HG03469 (cell line): ENCODE results near the gene RNF11.
A peak's percentile ranks its signal among the peaks of the same experiment; 100 is the strongest.
"Not testable (repeated sequence)": the region's sequence is repeated elsewhere in the genome, so short reads cannot be mapped to it uniquely, and the experiment has no call there.

ENCODE experiments used
- ATAC-seq: cut with Tn5 transposase; IDR thresholded peaks from one replicate; pipeline ENCODE4 v1.9.1; 2021; ENCODE audit warnings: mild to moderate bottlenecking, moderate library complexity, moderate number of reproducible peaks; ENCODE audit not compliant: unreplicated experiment

The RNF11 gene

DNA sequence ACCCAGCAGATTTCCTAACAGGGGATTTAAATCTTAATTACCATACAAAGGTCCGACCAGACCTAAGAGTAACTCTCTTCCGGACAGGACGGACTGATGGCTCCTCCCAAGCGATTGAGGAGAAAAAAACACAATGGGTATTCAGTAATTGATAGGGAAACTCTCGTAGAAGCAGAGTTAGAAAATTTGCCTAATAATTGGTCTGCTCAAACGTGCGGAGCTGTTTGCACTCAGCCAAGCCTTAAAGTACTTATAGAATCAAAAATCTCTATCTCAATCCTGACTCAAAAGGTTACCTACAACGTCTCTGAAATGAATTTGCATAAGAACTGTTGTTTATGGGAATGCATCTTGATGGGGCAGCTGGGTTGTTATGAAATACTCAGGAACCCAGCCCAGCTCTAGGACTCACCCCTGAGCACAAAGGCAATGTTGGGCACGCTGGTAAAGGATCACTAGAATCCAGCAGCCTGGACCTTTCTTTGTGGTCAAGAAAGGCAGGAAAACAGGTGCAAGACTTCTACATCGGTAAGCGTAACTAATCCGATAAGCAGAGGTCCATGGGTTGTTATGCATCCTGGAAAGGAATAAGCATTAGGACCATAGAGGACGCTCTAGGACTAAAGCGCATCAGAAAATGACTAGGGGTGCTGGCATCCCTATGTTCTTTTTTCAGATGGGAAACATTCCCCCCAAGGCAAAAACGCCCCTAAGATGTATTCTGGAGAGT lies 8.7 kb upstream of the RNF11 start:
- not testable (repeated sequence) for ATAC-seq

DNA sequence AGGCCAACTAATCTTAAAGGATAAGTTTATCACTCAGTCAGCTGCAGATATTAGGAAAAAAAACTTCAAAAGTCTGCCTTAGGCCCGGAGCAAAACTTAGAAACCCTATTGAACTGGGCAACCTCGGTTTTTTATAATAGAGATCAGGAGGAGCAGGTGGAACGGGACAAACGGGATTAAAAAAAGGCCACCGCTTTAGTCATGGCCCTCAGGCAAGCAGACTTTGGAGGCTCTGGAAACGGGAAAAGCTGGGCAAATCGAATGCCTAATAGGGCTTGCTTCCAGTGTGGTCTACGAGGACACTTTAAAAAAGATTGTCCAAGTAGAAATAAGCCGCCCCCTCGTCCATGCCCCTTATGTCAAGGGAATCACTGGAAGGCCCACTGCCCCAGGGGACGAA lies 7.6 kb upstream of the RNF11 start:
- not testable (repeated sequence) for ATAC-seq

DNA sequence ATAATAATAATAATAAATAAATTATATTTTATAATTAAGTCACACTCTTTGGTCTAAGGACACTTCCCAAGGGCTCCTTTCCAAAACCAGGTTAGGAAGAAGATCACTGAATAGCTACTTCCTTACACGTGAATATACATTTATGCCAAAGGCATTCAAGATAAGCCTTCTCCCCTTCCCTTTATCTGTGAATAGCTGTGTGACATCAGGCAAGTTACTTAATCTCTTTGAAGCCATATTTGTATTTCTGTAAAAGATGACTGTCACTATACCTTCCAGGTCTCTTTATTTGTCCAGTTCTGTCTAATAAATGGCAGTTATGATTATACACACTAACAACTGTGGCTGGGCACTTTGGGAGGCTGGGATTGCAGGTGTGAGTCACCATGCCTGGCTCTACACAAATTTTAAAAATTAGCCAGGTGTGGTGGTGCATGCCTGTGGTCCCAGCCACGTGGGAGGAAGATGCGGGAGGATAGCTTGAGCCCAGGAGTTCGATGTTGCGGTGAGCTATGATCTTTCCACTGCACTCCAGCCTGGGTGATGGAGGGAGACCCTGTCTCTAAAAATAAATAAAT lies 5.5 kb upstream of the RNF11 start:
- ATAC-seq: no peak

DNA sequence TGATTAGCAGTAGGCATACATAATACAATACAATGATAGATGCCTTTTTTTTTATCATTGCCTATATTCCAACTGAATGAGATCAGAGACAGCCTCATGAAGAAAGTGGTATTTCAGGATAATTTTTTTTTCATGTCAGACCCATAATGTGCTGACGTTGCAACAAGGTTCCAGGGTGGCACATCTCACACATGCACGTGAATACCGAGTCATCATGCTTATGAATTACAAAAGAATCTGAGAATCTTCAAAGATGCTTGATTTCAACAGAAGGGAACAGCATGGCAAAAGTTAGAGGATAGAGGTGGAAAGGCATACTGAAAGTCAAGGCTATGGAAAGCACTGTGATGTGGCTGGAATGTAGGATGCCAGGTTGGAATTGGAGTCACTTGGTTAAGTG lies 5.0 kb upstream of the RNF11 start:
- no peak for ATAC-seq

DNA sequence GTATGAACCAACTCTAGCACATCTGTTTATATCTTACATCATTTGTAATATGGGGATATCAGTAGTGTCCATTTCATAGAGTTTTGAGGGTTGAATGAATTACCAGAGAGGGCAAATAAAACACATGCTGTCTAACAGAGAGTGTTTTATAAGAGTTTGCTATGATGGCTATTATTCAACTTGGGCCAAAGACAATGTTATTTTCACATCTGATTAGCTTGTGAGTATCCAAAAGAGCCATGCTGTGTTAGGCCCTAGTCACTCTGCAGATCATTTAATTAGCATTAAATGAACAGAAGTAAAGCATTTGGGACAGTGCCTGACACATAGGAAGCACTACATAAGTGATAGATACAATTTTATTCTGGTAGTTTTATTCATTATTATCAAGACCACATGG lies 4.2 kb upstream of the RNF11 start:
- no peak for ATAC-seq

DNA sequence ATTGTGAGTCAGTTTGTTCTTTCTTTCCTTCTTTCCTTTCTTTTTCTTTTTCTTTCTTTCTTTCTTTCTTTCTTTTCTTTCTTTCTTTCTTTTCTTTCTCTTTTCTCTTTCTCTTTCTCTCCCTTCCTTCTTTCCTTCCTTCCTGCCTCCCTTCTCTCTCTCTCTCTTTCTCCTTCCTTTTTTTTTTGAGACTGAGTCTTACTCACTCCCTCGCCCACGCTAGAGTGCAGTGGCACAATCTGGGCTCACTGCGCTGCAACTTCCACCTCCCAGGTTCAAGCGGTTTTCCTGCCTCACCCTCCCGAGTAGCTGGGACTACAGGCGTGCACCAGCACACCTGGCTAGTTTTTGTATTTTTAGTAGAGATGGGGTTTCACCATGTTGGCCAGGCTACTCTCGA lies 1.8 kb upstream of the RNF11 start:
- ATAC-seq: not testable (repeated sequence)

DNA sequence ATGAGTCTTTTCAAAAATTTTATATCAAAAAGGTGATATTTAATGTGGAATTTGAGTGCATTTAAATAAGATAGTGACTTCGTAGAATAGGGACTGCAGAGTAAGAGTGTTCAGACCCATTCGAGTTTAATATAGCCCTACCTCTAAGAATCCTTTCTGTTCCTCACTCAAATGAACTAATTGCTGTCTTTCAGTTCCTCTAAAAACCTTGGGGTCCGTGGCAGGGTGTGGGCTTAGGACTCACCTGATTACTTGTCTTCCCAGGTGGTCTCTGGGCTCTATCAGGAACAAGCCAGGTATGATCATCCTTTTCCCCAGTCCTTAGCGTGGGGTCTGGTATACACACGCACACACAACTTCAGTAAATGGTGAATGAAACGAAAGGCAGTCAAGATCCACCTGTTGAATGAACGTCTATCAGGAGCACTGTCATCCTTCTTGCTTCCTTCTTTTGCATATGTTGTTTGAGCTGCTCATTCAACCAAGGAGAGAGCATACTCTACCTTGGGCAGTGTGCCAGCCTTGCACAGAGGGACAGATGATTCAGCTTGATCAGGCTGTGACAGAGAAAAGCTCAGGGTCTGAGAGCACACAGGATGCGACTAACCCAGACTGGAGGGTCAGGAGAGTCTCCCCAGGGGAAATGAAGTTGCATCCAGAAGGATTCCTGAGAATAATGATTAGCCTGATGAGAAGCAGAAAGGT lies 1.2 kb upstream of the RNF11 start:
- ATAC-seq: peak; percentile 71

DNA sequence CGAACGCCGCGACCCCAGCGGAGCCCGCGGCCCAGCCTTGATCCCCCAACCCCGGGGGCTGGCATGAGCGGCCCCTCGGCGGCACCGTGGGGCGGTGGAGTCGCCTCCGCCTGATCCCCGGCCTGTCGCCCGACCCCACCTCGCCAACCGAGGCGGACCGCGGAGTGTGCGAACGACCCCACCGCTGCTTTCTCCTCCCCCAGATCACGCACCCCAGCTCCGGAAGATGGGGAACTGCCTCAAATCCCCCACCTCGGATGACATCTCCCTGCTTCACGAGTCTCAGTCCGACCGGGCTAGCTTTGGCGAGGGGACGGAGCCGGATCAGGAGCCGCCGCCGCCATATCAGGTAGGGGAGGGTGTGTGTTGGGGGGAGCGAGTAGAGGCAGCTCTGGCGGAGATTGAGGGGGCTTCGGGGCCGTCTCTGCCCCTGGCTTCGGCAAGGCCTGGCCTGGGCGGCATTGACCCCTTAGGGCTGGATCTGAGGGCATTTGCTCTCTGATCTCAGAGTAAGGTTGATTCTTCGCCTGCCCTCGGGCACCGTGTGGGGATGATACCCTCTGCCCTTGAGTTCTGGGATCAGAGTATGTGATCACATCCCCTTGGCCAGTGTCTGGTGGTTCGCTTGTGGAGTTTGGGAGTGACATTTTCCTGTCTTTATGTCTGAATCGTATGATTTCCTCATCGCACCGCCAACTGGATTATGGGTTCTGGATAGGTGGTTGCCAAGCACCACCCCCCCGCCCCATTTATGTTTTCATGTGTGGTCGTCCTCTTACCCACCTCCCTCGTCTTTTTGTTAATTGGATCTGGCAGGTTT lies 668 bp downstream of the RNF11 start:
- no peak for ATAC-seq

DNA sequence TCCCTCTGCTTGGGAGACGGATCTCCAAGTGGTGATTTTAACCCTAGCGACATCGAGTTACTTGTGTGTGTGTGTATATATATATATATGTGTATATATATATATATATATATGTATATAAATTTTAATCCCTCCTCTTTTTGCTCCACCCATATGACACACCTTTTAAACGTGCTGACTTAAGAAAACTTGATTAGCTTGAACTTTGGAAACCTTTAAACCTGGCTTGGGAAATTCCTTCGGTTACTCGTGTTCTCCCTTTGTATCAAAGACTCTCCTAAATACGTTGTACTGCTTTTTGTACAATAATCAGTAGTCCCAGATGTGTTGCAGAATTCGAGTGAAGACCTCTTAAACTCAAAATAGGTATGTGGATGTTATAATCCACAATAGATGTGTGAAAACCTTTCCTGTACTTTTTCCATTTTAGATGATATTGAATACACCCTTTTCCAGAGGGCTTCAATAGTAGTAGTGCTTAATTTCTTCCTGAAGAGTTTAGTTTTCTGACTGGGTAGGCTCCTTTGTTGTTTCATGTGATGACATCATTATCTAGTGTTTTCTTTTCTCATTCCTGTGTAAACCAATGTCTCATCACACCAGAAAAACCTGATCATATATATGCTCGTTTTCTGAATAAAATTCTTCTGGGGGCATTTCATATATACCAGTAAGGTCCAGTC lies 1.4 kb downstream of the RNF11 start:
- ATAC-seq: no peak

DNA sequence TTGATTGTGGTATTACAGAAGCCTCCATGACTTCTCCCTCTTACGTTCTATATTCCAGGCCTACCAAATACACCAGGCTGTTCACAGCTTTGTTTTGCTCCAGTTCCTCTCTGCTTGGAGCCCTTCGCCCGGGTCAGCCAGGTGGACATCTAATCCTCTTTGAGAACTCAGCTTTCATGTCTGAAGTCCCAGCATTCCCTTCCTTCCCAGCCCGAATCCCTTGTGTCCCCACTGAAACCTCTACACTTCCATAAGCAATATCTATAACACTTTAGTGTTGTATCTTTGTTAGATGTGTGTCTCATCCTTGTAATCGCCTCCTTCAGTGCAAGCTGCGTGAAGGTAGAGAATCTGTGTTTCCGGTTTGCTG lies 1.9 kb downstream of the RNF11 start:
- no peak for ATAC-seq

DNA sequence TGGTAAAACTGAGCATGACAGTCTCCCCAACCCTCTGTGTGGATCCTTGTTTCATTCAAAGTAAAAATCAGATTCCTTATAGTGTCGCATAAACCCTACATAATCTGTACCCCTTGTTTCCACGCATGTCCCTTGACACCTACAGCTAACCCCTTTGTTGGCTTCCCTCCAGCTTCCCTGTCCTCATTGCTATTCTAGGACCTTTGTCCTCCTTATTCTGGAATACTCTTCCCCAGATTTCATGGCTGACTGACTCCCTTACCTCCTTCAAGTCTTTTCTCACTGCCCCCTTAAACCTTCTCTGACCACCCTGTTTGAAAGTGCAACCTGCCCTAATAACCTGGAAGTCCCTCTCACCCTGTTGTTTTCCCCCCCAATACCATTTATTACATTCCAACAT lies 4.0 kb downstream of the RNF11 start:
- no peak for ATAC-seq

DNA sequence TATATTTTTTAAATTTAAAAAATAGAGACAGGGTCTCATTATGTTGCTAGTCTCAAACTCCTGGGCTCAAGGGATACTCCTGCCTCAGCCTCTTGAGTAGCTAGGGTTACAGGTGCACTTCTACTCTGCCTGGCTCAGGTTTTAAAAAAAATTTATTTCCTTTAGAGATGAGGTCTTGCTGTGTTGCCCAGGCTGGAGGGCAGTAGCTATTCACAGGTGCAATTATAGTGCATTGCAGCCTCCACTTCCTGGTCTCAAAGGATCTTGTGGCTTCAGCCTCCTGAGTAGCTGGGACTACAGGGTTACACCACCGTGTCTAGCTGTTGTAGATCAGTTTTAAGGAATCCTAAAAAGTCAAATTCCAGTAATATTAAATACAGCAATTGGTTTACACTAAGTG lies 5.0 kb downstream of the RNF11 start:
- no peak for ATAC-seq

DNA sequence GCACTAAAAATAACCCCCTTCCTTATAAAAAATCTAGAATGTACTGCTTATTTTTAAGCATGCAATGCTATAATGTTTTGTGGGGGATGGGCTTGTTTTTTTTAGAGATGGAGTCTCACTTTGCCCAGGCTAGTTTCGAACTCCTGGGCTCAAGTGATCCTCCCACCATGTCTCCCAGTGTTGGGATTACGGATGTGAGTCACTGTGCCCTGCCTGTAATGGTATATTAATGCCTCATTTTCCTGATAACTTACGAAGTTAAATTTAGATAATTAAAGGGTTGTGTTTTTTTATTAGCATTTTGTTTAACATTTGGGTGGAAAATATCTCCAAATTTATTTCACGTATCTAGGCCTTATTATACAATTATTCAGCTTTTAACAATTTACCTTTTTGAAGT lies 6.5 kb downstream of the RNF11 start:
- ATAC-seq: no peak

DNA sequence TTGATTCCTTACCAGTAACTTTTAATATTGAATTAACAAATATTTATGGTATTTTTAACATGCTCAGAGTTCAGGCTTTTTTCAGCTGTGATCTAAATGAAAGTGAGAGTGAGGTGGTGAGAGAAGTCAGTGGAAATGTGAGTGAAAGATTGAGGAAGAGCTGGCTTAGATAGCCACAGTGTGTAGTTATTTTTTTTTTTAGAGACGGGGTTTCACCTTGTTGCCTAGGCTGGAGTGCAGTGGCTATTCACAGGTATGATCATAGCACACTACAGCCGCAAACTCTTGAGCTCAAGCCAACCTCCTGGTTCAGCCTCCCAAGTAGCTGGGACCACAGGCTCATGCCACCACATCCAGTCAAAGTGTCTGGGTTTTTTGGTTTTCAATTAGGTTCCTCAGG lies 10.9 kb downstream of the RNF11 start:
- ATAC-seq: peak; percentile 55

DNA sequence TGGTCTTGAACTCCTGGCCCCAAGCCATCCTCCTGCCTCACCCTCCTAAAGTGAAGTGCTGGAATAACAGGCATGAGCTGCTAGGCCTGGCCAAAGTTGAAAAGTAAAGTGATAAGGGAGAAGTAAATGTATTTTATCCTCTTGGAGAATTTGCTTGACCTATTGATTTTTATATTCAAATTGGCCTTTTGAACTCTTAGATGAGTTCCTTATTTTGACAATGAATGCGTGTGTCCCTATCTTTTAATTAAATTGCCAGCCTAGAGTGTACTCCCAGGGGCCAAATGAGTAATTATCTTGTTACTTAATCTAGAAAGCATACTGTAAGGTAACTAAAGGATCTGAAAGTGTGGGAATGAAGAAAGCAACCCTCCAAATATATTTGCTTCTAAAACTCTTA lies 11.4 kb downstream of the RNF11 start:
- ATAC-seq: no peak

DNA sequence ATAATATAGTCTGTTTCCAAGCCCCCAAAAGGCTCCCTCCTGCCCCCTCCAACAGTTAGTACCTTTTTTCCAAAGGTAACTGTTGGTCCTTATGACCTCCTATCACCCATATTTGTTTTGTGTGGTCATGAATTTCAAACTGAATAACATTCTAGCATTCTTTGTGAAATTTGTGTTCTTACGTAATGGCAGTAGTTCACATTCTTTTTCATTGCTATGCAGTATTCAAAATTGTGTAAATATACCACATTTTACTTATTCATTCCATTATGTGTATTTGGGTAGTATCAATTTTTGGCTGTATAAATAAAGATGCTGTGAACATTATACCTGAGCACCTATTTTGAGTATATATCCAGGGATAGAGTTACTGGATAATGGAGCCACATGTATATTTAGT lies 13.4 kb downstream of the RNF11 start:
- ATAC-seq: no peak

DNA sequence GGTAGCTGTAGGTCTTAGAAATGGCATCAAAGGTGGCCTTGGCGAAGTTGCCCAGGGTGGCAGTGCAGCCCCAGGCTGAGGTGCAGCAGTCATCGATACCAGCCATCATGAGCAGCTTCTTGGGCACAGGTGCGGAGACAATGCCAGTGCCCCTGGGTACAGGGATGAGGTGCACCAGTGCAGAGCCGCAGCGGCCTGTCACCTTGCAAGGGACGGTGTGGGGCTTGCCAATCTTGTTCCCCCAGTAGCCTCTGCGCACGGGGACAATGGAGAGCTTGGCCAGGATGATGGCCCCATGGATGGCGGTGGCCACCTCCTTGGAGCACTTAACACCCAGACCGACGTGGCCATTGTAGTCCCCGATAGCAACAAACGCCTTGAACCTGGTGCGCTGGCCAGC lies 14.7 kb downstream of the RNF11 start:
- ATAC-seq: not testable (repeated sequence)

DNA sequence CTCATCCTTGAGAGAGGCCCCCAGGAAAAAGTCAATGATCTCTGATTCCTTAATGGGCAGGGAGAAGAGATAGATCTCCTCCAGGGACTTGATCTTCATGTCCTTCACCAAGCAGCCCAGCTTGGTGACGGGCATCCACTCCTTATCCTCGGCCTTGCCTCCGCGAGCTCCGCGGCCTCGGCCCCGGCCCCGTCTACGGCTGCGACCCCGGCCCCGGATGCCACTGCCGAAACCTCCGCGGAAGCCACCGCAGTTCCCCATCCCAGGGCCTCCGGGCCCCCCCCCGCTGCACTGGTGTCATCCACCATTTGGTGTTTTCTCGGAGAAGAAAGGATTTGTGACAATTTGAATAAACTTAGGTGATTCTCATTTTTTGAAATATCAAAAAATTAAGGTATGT lies 15.1 kb downstream of the RNF11 start:
- ATAC-seq: not testable (repeated sequence)

DNA sequence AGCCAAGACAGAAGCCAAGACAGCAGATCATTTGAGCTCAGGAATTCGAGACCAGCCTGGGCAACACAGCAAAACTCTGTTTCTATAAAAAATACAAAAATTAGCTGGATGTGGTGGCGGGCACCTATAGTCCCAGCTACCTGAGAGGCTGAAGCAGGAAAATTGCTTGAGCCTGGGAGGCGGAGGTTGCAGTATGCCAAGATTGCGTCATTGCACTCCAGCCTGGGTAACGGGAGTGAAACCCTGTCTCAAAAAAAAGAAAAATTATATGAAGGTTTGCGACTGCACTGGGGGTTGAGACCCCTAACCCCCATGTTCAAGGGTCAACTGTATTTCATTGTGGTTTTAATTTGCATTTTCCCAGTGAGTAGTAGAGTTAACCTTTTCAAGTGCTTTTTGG lies 16.3 kb downstream of the RNF11 start:
- no peak for ATAC-seq

DNA sequence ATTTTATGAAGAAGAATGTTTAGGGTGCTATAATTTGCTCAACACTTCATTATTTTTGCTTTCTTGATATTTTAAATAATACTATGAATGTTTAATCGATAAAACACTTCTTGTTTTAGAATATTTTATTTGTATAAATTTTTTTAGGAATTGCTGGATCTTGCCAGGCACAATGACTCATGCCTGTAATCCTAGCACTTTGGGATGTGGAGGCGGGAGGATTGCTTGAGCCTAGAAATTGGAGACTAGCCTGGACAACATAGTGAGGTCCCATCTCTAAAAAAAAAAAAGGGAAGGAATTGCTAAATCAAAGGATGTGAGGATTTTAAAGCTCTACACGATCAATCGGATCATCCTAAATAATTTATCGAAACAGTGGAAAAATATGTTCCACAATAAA lies 17.6 kb downstream of the RNF11 start:
- no peak for ATAC-seq

DNA sequence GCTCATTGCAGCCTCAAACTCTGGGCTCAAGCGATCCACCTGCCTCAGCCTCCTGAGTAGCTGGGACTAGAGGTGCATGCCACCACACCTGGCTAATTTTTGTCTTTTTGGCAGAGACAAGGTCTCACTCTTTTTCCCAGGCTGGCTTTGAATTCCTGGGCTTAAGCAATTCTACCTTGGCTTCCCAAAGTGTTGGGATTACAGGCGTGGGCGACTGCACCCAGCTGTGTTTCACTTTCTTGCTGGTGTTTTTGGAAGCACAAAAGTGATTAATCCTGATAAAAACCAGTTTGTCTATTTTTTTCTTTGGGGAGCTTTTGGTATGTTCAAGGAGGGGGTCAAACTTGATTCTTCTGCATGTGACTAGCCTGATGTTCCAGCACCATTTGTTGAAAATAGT lies 19.3 kb downstream of the RNF11 start:
- no peak for ATAC-seq
